AG09309 (cell line): ENCODE data around the gene CHD6.

ENCODE experiments used
- DNase-seq: peaks from one replicate; pipeline ENCODE4 v3.0.0-alpha.2; 2010; ENCODE audit warnings: low read depth
- H3K4me3 ChIP-seq: 2 replicates; pipeline ENCODE4 v1.5.1; 2011; ENCODE audit warnings: mild to moderate bottlenecking, low read depth, low read length, moderate library complexity; ENCODE audit not compliant: control insufficient read depth
- TF ChIP-seq, protein P1 (sequence below): IDR thresholded peaks from 2 replicates; pipeline ENCODE4 v1.5.1; 2011; ENCODE audit warnings: mild to moderate bottlenecking, low read depth, low read length, inconsistent platforms; ENCODE audit not compliant: insufficient read depth, control insufficient read depth; ENCODE audit errors: missing control alignments

Gene CHD6

DNA sequence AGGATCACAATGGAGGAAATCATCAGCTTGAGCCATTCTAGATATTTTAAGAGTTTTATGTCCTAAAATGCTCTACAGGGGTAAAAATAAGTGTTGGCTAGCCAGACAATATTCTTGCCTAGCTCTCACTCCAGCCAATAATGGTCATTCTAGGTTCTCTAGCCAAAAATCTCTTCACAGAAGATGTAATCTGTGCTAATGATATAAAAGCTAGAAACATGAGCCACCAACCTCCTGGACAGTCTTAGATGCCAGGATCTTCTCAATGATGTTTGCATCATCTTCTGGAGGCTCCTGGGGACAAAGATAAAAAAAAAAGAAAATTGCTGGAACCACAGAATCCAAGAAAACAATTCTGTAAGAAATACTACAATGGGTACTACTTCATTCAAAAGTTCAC lies 119.1 kb downstream of the CHD6 start:
- no peak for DNase-seq
- no peak overlapping the region for H3K4me3 ChIP-seq
- TF ChIP-seq, protein P1, sequence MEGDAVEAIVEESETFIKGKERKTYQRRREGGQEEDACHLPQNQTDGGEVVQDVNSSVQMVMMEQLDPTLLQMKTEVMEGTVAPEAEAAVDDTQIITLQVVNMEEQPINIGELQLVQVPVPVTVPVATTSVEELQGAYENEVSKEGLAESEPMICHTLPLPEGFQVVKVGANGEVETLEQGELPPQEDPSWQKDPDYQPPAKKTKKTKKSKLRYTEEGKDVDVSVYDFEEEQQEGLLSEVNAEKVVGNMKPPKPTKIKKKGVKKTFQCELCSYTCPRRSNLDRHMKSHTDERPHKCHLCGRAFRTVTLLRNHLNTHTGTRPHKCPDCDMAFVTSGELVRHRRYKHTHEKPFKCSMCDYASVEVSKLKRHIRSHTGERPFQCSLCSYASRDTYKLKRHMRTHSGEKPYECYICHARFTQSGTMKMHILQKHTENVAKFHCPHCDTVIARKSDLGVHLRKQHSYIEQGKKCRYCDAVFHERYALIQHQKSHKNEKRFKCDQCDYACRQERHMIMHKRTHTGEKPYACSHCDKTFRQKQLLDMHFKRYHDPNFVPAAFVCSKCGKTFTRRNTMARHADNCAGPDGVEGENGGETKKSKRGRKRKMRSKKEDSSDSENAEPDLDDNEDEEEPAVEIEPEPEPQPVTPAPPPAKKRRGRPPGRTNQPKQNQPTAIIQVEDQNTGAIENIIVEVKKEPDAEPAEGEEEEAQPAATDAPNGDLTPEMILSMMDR: no peak

DNA sequence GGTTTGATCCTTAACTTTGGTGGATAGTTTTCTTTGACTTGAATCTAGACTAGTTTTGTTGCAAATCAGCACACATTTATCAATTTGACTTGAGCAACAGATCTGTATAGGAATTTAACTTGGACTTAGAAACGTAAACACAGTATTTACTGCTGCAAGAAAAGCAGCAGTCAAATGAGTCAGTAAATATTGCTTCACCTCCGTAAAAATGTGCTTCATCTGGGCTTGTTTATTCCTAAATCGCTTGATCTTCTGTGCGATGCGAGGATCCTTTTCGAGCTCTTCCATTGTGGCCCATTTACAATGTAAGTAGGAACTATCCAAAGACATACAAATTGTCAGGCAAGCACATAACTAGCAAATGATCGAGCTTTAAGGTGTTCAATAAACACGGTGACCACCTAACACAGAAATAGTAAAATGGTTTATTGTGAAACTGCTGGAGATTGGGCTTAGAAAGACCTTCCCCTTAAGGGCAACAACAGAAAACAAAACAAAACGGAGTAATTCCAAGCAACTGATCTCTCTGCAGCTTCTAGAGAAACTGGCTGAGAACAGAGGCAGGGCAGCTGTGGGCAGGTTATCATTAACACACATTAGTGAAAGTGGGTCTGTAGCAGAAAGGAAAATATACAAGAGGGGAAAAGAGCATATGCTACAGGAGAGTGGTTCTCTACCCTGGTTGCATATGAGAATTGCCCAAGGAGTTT lies 120.8 kb downstream of the CHD6 start:
- no peak overlapping the region for H3K4me3 ChIP-seq
- no peak for DNase-seq
- TF ChIP-seq, protein P1: no peak

DNA sequence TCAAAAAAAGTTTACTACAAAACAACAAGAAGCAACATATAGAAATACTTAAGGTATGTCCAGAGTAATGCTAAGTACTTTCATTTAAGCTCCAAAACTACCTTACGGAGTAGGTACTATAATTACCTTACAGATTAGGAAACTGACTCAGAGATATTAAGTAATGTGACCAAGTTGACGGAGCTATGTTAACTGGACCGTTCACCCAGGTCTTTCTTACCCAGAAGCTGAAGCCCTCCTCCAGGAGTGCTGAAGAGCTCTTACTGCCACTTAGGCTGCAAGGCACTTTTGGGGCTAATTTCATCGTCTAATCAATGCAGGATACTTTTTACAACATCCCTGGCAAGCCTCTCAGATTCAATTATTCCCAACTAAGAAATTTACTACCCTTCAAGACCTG lies 123.7 kb downstream of the CHD6 start:
- TF ChIP-seq, protein P1: no peak
- no peak overlapping the region for H3K4me3 ChIP-seq
- no peak for DNase-seq

DNA sequence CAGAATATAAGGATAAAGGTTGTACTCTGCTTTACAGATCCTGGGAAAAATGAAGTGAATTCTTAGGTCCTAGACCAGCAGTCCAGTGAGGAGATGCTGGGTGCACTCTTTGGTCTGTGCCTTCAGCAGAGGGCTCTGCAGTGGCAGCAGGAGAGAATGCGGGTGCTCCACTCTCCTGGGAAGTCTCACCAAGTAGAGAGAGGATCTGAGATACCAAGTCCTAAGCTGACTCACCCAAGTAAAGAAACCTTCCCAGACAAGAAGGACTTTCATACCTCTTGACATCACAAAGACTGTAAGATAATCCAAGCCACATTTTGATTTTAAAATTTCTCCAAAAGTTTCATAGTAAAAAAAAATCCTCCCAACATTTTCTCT lies 134.6 kb downstream of the CHD6 start:
- TF ChIP-seq, protein P1: no peak
- DNase-seq: peak; percentile 20
- no peak overlapping the region for H3K4me3 ChIP-seq

DNA sequence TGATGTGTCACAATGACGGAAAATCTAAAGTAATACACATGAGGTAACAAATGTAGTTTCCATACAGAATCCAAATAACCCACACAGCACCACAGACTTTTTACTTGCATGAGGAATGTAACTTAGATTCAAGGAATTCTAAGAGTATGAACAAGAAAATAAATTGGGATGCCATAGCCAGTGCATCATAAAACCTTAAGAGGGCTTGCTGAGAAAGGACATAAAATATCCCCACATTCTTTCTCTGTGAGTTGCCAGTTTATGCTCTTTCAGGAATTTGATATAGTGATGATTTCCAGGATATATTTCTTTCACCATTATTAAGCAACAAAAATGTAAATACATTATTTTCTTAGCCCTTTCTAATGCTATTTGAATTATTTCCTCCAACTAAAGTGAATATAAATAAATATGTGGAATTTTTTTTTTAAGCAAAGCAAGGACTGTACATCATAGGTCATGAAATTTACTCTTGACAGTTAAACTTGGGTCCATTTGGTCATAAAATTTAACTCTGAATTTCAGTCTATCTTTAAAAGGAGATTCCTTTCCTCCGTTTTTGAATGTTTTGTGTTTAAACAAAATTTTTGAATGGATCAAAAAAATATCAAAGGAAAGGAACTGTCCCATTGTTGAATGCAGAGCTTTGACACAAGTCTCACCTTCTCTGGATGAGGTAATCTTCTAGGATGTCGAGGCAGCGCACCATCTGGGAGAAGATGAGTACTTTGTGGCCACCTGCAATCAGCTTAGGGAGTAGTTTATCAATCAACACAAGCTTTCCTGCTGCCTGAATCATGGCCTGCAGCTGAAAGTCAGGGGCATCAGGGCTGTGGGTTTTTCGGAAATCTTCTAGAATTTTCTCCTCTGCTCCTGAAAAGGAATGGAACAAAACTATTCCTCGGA lies 135.3 kb downstream of the CHD6 start:
- TF ChIP-seq, protein P1: no peak
- H3K4me3 ChIP-seq: no peak overlapping the region
- DNase-seq: peak; percentile 80

DNA sequence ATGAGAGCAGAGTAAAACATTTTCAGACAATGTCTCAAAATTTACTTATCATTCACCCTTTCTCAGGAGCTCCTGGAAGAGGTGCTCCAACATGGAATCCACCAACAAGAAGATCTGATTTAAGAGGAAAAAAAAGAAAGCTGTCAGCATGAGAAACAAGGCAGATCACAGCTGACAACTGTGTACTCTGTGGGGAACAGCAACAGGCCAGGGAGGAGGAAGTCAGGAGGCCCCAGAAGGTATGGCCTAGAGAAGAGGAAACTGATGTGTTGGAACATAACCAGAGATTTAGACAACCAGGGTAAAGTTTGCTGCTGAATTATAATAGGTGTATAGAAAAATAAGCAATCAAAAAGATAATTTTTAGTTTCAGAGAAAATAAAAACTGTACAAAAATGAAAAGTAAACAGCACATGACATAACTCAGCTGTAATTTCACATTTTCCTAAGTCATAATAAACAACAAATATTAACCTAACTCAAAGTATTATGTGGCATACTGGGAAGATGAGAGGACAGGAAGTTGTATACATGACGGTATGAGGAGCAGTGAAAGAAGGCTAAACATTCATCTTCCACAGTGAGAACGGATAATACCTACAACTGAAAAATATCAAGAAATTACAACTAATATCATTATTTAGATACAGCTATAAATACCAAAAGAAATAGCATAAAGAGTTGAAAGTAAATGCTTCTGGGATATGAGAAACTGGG lies 138.0 kb downstream of the CHD6 start:
- H3K4me3 ChIP-seq: no peak overlapping the region
- DNase-seq: no peak
- TF ChIP-seq, protein P1: no peak
